H1 (cell line): ENCODE data around the gene OSM. TPM values are rescaled to one million over a fixed set of nuclear protein-coding genes. Genes with fewer than 3 reads are reported as not detected.

ENCODE experiments used
- CHD7 ChIP-seq: fragments of 300-600 bp; sonication (generic); IDR thresholded peaks from 2 replicates; pipeline ENCODE4 v1.7.1; 2012; ENCODE audit warnings: low read length, moderate library complexity, mild to moderate bottlenecking, inconsistent platforms; ENCODE audit not compliant: insufficient replicate concordance
- E2F6 ChIP-seq: IDR thresholded peaks from 2 replicates; pipeline ENCODE4 v1.6.1; 2012; ENCODE audit warnings: inconsistent platforms
- HDAC2 ChIP-seq, 2 experiments: fragments of 300-600 bp in 1 of 2; sonication (generic) in 1 of 2; IDR thresholded peaks; 2 replicates each; pipeline ENCODE4 v1.6.1; 2011 to 2012; ENCODE audit warnings: low read depth in 2 of 2, low read length in 2 of 2, mild to moderate bottlenecking in 2 of 2, moderate library complexity in 2 of 2, borderline replicate concordance in 1 of 2, inconsistent platforms in 1 of 2
- KDM4A ChIP-seq: IDR thresholded peaks from one replicate; pipeline ENCODE4 v1.7.1; 2012; ENCODE audit warnings: low read depth, mild to moderate bottlenecking, moderate library complexity, low read length, inconsistent platforms; ENCODE audit not compliant: severe bottlenecking
- PHF8 ChIP-seq: fragments of 200-600 bp; sonication (generic); conservative IDR thresholded peaks from 2 replicates; pipeline ENCODE4 v1.7.1; 2012; ENCODE audit warnings: low read depth, mild to moderate bottlenecking, inconsistent platforms, low read length, moderate library complexity
- SAP30 ChIP-seq: fragments of 300-600 bp; sonication (generic); IDR thresholded peaks from 2 replicates; pipeline ENCODE4 v1.7.1; 2012; ENCODE audit warnings: low read length, moderate library complexity, mild to moderate bottlenecking, inconsistent platforms; ENCODE audit not compliant: insufficient read depth, insufficient replicate concordance
- SIRT6 ChIP-seq: IDR thresholded peaks from one replicate; pipeline ENCODE4 v1.7.1; 2012; ENCODE audit warnings: low read length, inconsistent platforms
- SP1 ChIP-seq: IDR thresholded peaks from 2 replicates; pipeline ENCODE4 v1.6.1; 2011; ENCODE audit warnings: low read depth, low read length
- polyA plus RNA-seq, 7 experiments: library from polyadenylated mRNA; depleted of rRNA in 3 of 7; stranded (reverse) in 5 of 7; unstranded in 2 of 7; fragments of >200 nt in 5 of 7; fragments of 200-250 nt in 2 of 7; gene quantifications; 1 replicate in 5 of 7; 2 replicates in 1 of 7; 4 replicates in 1 of 7; pipeline versions ENCODE4 v1.2.1 to v1.2.3, GENCODE V29; 2011 to 2013; ENCODE audit warnings: missing spikeins in 2 of 7, mixed read lengths in 2 of 7
- total RNA-seq: library from RNA; stranded (reverse); fragmentation: NEBNext Ultra II Directional; extraction: Animal tissue kit (Norgen Biotek cat#: 25700); gene quantifications from 2 replicates; pipeline ENCODE4 v1.2.1, GENCODE V29; 2021

OSM gene
- total and polyA plus RNA-seq, 2 of the 8 experiments (the other 6 are each of a cell fraction or from before 2014, with no cell fraction given): not detected

GRCh38 chr22:30221121-30221992 is 45.3 kb downstream of the OSM start (continued):
- TF ChIP-seq CHD7: no peak
- TF ChIP-seq SAP30: no peak
- TF ChIP-seq HDAC2 (IDR thresholded peaks at IDR 0.05; ENCODE audit: borderline replicate concordance in 1 of 2, low read depth in 2 of 2, low read length in 2 of 2): no peak
- no peak for TF ChIP-seq SP1
- no peak for TF ChIP-seq E2F6
- TF ChIP-seq SIRT6: no peak
- TF ChIP-seq KDM4A: no peak
- no peak for TF ChIP-seq PHF8
